ENCODE results near the gene MRM2. TPM values are rescaled to one million over a fixed set of nuclear protein-coding genes. Genes with fewer than 3 reads are reported as not detected.

Gene MRM2
- total RNA-seq, 4 donors from 2014 or later, result 16.0 to 21.9 (median 17.8) TPM

- H3K27ac ChIP-seq, result peak within 1 kb of the TSS; percentile 36 to 89 (median 84)
- no peaks in the 10 kb centered on the region for H3K9me3 ChIP-seq
- WGBS, 2 donors (ENCODE audit: low coverage in 1 of 2), result 0% methylated on average over 1 to 3 of the region's 63 CpGs
- H3K36me3 ChIP-seq, result peaks cover 0 to 59% of the 10 kb centered on the region in 2 donors
- peak within 1 kb of the TSS; percentile 89 to 100 for H3K4me3 ChIP-seq
- no peaks in the 10 kb centered on the region for H3K27me3 ChIP-seq
- TF ChIP-seq POLR2AphosphoS5 (IDR thresholded peaks at IDR 0.05) (no peak), CTCF (IDR thresholded peaks at IDR 0.05) (no peak), POLR2A (IDR thresholded peaks at IDR 0.05) (peak in 1 of 2 donors; percentile 13), EP300 (IDR thresholded peaks at IDR 0.05) (no peak)
- peaks cover 0 to 41% (median 15%) of the 10 kb centered on the region in 3 donors for H3K4me1 ChIP-seq
- ATAC-seq, result peak; percentile 90
Observed at GRCh38 chr7:2232766-2233520, 9.1 kb downstream of the MRM2 start, which contains the start of gene MAD1L1. TSS of gene MAD1L1 (minus strand) at chr7:2232945. CDS start at chr7:2230133, 2,812 bp downstream.

- Histone ChIP-seq H3K27ac (peak overlapping the region; percentile 36 to 89 (median 84)), H3K4me1 (peaks cover 0 to 41% (median 15%) of the 10 kb centered on the region in 3 donors), H3K9me3 (no peaks in the 10 kb centered on the region), H3K4me3 (peak overlapping the region; percentile 89 to 100), H3K36me3 (peaks cover 0 to 59% of the 10 kb centered on the region in 2 donors), H3K27me3 (no peaks in the 10 kb centered on the region)
- WGBS, 2 donors (ENCODE audit: low coverage in 1 of 2), result 0% methylated on average over 1 to 8 of the region's 46 CpGs
- peak; percentile 41 for ATAC-seq
- TF ChIP-seq EP300 (IDR thresholded peaks at IDR 0.05) (no peak), POLR2AphosphoS5 (IDR thresholded peaks at IDR 0.05) (no peak), CTCF (IDR thresholded peaks at IDR 0.05) (no peak), POLR2A (IDR thresholded peaks at IDR 0.05) (no peak)
Observed at GRCh38 chr7:2231992-2232765, 9.8 kb downstream of the MRM2 start.

- peaks cover 0 to 41% (median 15%) of the 10 kb centered on the region in 3 donors for H3K4me1 ChIP-seq
- no peak for TF ChIP-seq CTCF (IDR thresholded peaks at IDR 0.05)
- H3K36me3 ChIP-seq, result peaks cover 0 to 61% of the 10 kb centered on the region in 2 donors
- H3K27me3 ChIP-seq, result no peaks in the 10 kb centered on the region
- no peak for ATAC-seq
- 95% methylated on average over 8 of the region's 9 CpGs; no CpG with 5 or more reads in 1 of the 2 donors for WGBS, 2 donors (ENCODE audit: low coverage in 1 of 2)
- peak overlapping the region in 1 of 2 donors; percentile 100 for H3K4me3 ChIP-seq
- H3K27ac ChIP-seq, result no peak overlapping the region
- H3K9me3 ChIP-seq, result no peaks in the 10 kb centered on the region
Observed at GRCh38 chr7:2230882-2231281, 11.1 kb downstream of the MRM2 start.

- TF ChIP-seq POLR2A (IDR thresholded peaks at IDR 0.05) (no peak), POLR2AphosphoS5 (IDR thresholded peaks at IDR 0.05) (no peak), CTCF (IDR thresholded peaks at IDR 0.05) (no peak)
- H3K4me3 ChIP-seq, result no peak overlapping the region
- no peaks in the 10 kb centered on the region for H3K27me3 ChIP-seq
- 92 to 100% methylated on average over 1 to 7 of the region's 8 CpGs for WGBS, 2 donors (ENCODE audit: low coverage in 1 of 2)
- H3K4me1 ChIP-seq, result peaks cover 0 to 41% (median 15%) of the 10 kb centered on the region in 3 donors
- no peak overlapping the region for H3K27ac ChIP-seq
- H3K36me3 ChIP-seq, result peaks cover 0 to 61% of the 10 kb centered on the region in 2 donors
- H3K9me3 ChIP-seq, result no peaks in the 10 kb centered on the region
- no peak for ATAC-seq
Observed at GRCh38 chr7:2230226-2230625, 11.8 kb downstream of the MRM2 start.

All from gastroesophageal sphincter (tissue), 4 donors.